Measurements from ENCODE around the gene CCDC110.

Gene CCDC110

DNA sequence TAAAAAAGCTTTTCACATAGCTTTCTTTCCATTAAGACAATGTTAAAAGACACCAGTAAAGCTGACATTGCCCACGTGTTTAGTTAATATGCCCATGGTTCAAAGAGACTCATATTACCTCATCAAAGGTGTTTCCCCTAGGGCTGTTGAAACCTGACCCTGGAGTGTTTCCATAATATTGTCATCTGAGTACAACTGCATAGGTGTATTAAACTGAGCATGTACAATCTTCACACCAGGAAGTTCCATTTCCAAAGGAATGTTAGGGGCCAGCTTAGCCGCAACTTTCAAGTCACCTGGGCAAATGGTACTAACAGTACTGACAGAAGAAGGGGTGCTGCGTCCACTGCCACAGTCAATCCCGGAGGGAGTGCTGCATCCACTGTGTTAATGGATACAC, 36.6 kb upstream of the CCDC110 start:
- Histone ChIP-seq H3K4me3 (ENCODE audit: low read depth, low read length) (no peak overlapping the region), H3K27ac (ENCODE audit: low read depth, low read length) (no peak overlapping the region), H2AFZ (ENCODE audit: low read length, unreplicated experiment) (no peak overlapping the region), H3K36me3 (ENCODE audit: insufficient read depth, low read length) (no peaks in the 10 kb centered on the region), H3K27me3 (ENCODE audit: insufficient read depth, low read length) (no peaks in the 10 kb centered on the region), H3K4me1 (ENCODE audit: control insufficient read depth, insufficient read depth, low read length, unreplicated experiment) (peaks cover 8% of the 10 kb centered on the region), H3K79me2 (ENCODE audit: control insufficient read depth, insufficient read depth, low read length, unreplicated experiment) (no peaks in the 10 kb centered on the region)

GRCh38 chr4:185506422-185506821, 34.9 kb upstream of the CCDC110 start:
- H3K79me2 ChIP-seq (ENCODE audit: control insufficient read depth, insufficient read depth, low read length, unreplicated experiment): no peaks in the 10 kb centered on the region

GRCh38 chr4:185504098-185505047, 32.8 kb upstream of the CCDC110 start:
- Histone ChIP-seq H3K27me3 (ENCODE audit: insufficient read depth, low read length) (no peaks in the 10 kb centered on the region), H3K4me1 (ENCODE audit: control insufficient read depth, insufficient read depth, low read length, unreplicated experiment) (no peaks in the 10 kb centered on the region), H3K4me3 (ENCODE audit: low read depth, low read length) (no peak overlapping the region), H3K27ac (ENCODE audit: low read depth, low read length) (no peak overlapping the region), H3K79me2 (ENCODE audit: control insufficient read depth, insufficient read depth, low read length, unreplicated experiment) (no peaks in the 10 kb centered on the region), H3K36me3 (ENCODE audit: insufficient read depth, low read length) (no peaks in the 10 kb centered on the region), H2AFZ (ENCODE audit: low read length, unreplicated experiment) (no peak overlapping the region)

More at GRCh38 chr4:185506422-185506821, 34.9 kb upstream of the CCDC110 start:
- H3K4me3 ChIP-seq (ENCODE audit: low read depth, low read length): no peak overlapping the region
- no peaks in the 10 kb centered on the region for H3K36me3 ChIP-seq (ENCODE audit: insufficient read depth, low read length)
- H3K27me3 ChIP-seq (ENCODE audit: insufficient read depth, low read length): no peaks in the 10 kb centered on the region
- no peak overlapping the region for H2AFZ ChIP-seq (ENCODE audit: low read length, unreplicated experiment)
- H3K4me1 ChIP-seq (ENCODE audit: control insufficient read depth, insufficient read depth, low read length, unreplicated experiment): no peaks in the 10 kb centered on the region
- H3K27ac ChIP-seq (ENCODE audit: low read depth, low read length): no peak overlapping the region

DNA sequence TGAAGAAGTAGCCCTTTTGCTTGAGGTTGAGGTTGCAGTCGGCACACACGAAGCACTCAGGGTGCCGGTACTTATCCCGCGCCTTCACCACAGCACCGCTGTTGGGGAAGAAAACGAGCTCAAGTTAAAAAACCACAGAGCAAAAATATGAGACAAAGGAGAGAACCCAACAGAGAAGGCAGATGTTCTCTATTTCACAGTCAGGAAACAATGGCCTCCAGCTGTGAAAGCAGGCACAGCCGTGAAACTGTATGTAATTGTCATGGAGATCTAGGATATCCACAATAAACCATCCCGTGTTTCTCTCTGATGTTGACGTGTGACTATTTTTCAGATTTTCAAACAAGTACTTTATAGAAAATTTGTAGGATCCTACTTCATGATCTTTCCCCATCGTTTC, 30.9 kb upstream of the CCDC110 start:
- no peaks in the 10 kb centered on the region for H3K27me3 ChIP-seq (ENCODE audit: insufficient read depth, low read length)
- no peaks in the 10 kb centered on the region for H3K4me1 ChIP-seq (ENCODE audit: control insufficient read depth, insufficient read depth, low read length, unreplicated experiment)
- H2AFZ ChIP-seq (ENCODE audit: low read length, unreplicated experiment): no peak overlapping the region
- no peak overlapping the region for H3K4me3 ChIP-seq (ENCODE audit: low read depth, low read length)
- H3K79me2 ChIP-seq (ENCODE audit: control insufficient read depth, insufficient read depth, low read length, unreplicated experiment): no peaks in the 10 kb centered on the region
- no peak overlapping the region for H3K27ac ChIP-seq (ENCODE audit: low read depth, low read length)
- no peaks in the 10 kb centered on the region for H3K36me3 ChIP-seq (ENCODE audit: insufficient read depth, low read length)

DNA sequence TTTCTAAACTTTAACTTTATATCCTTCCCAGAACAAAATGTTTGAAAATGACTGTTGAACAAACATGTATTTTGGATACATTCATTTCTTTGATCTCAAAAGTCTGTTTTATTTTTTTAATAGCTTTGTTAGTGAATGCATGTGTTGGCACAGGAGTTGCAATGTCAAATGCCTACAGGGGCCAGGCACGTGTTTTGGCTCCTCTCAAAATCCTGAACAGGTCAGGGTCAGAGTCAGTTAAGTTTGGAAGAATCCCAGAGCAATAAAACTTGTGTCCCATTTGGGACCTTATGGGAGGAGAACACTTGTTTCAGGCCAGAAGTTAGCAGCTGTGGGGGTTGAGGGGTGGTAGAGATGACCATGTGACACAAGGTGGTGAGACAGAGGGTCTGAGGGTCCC, 29.0 kb upstream of the CCDC110 start:
- no peaks in the 10 kb centered on the region for H3K79me2 ChIP-seq (ENCODE audit: control insufficient read depth, insufficient read depth, low read length, unreplicated experiment)
- no peak overlapping the region for H3K27ac ChIP-seq (ENCODE audit: low read depth, low read length)
- H2AFZ ChIP-seq (ENCODE audit: low read length, unreplicated experiment): no peak overlapping the region
- no peaks in the 10 kb centered on the region for H3K4me1 ChIP-seq (ENCODE audit: control insufficient read depth, insufficient read depth, low read length, unreplicated experiment)
- H3K4me3 ChIP-seq (ENCODE audit: low read depth, low read length): no peak overlapping the region
- H3K36me3 ChIP-seq (ENCODE audit: insufficient read depth, low read length): no peaks in the 10 kb centered on the region
- no peaks in the 10 kb centered on the region for H3K27me3 ChIP-seq (ENCODE audit: insufficient read depth, low read length)

- no peak overlapping the region for H3K27ac ChIP-seq (ENCODE audit: low read depth, low read length)
- no peaks in the 10 kb centered on the region for H3K4me1 ChIP-seq (ENCODE audit: control insufficient read depth, insufficient read depth, low read length, unreplicated experiment)
- no peaks in the 10 kb centered on the region for H3K27me3 ChIP-seq (ENCODE audit: insufficient read depth, low read length)
- no peak overlapping the region for H2AFZ ChIP-seq (ENCODE audit: low read length, unreplicated experiment)
- H3K4me3 ChIP-seq (ENCODE audit: low read depth, low read length): no peak overlapping the region
- H3K36me3 ChIP-seq (ENCODE audit: insufficient read depth, low read length): no peaks in the 10 kb centered on the region
- H3K79me2 ChIP-seq (ENCODE audit: control insufficient read depth, insufficient read depth, low read length, unreplicated experiment): no peaks in the 10 kb centered on the region
Observed at GRCh38 chr4:185500035-185500434, 28.5 kb upstream of the CCDC110 start.

GRCh38 chr4:185488650-185489049, 17.1 kb upstream of the CCDC110 start:
- no peak overlapping the region for H3K27ac ChIP-seq (ENCODE audit: low read depth, low read length)
- no peaks in the 10 kb centered on the region for H3K36me3 ChIP-seq (ENCODE audit: insufficient read depth, low read length)
- no peak overlapping the region for H3K4me3 ChIP-seq (ENCODE audit: low read depth, low read length)
- no peaks in the 10 kb centered on the region for H3K79me2 ChIP-seq (ENCODE audit: control insufficient read depth, insufficient read depth, low read length, unreplicated experiment)
- H2AFZ ChIP-seq (ENCODE audit: low read length, unreplicated experiment): no peak overlapping the region
- no peaks in the 10 kb centered on the region for H3K27me3 ChIP-seq (ENCODE audit: insufficient read depth, low read length)
- no peaks in the 10 kb centered on the region for H3K4me1 ChIP-seq (ENCODE audit: control insufficient read depth, insufficient read depth, low read length, unreplicated experiment)

DNA sequence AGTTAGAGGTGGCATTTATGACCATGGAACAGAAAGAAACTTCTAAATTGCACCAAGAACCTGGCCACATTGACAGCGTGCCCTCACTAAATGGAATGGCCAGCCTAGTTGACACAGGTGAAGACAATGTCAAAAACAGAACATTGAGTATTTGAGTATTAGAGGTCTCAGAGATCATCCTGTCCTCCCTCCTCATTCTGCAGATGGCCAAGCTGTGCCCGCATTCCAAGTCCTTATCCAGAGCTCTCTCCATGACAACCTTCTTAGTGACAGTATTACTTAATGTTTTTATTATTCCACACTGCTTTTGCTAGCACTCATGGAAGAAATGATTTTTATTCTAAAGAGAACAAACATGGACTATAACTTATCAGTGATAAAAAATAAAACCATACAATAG, 9.9 kb upstream of the CCDC110 start:
- no peaks in the 10 kb centered on the region for H3K79me2 ChIP-seq (ENCODE audit: control insufficient read depth, insufficient read depth, low read length, unreplicated experiment)
- H3K36me3 ChIP-seq (ENCODE audit: insufficient read depth, low read length): no peaks in the 10 kb centered on the region
- peaks cover 2% of the 10 kb centered on the region; the same call in 1 of the 2 replicates for H3K27me3 ChIP-seq (ENCODE audit: insufficient read depth, low read length)
- H2AFZ ChIP-seq (ENCODE audit: low read length, unreplicated experiment): no peak overlapping the region
- no peaks in the 10 kb centered on the region for H3K4me1 ChIP-seq (ENCODE audit: control insufficient read depth, insufficient read depth, low read length, unreplicated experiment)
- no peak overlapping the region for H3K4me3 ChIP-seq (ENCODE audit: low read depth, low read length)
- H3K27ac ChIP-seq (ENCODE audit: low read depth, low read length): no peak overlapping the region

- no peak overlapping the region for H3K27ac ChIP-seq (ENCODE audit: low read depth, low read length)
- peaks cover 2% of the 10 kb centered on the region; the same call in 1 of the 2 replicates for H3K27me3 ChIP-seq (ENCODE audit: insufficient read depth, low read length)
- H3K4me1 ChIP-seq (ENCODE audit: control insufficient read depth, insufficient read depth, low read length, unreplicated experiment): no peaks in the 10 kb centered on the region
- no peak overlapping the region for H3K4me3 ChIP-seq (ENCODE audit: low read depth, low read length)
- no peaks in the 10 kb centered on the region for H3K79me2 ChIP-seq (ENCODE audit: control insufficient read depth, insufficient read depth, low read length, unreplicated experiment)
- no peak overlapping the region for H2AFZ ChIP-seq (ENCODE audit: low read length, unreplicated experiment)
- no peaks in the 10 kb centered on the region for H3K36me3 ChIP-seq (ENCODE audit: insufficient read depth, low read length)
Observed at GRCh38 chr4:185480016-185480732, 8.6 kb upstream of the CCDC110 start.

GRCh38 chr4:185479507-185479971, 8.0 kb upstream of the CCDC110 start:
- Histone ChIP-seq H2AFZ (ENCODE audit: low read length, unreplicated experiment) (no peak overlapping the region), H3K27me3 (ENCODE audit: insufficient read depth, low read length) (peaks cover 2% of the 10 kb centered on the region; the same call in 1 of the 2 replicates), H3K36me3 (ENCODE audit: insufficient read depth, low read length) (no peaks in the 10 kb centered on the region), H3K4me3 (ENCODE audit: low read depth, low read length) (no peak overlapping the region), H3K27ac (ENCODE audit: low read depth, low read length) (no peak overlapping the region), H3K79me2 (ENCODE audit: control insufficient read depth, insufficient read depth, low read length, unreplicated experiment) (no peaks in the 10 kb centered on the region), H3K4me1 (ENCODE audit: control insufficient read depth, insufficient read depth, low read length, unreplicated experiment) (no peaks in the 10 kb centered on the region)
